ENCODE measurements around the gene FARP1. TPM values are rescaled to one million over a fixed set of nuclear protein-coding genes. Genes with fewer than 3 reads are reported as not detected.

Gene FARP1
- total and polyA plus RNA-seq, 10 of the 15 experiments (the other 5 are each of a cell fraction or from before 2014, with no cell fraction given) = 0.17 to 6.9 (median 0.68) TPM

GRCh38 chr13:98456413-98456845 is 313.5 kb downstream of the FARP1 start:
- in situ Hi-C loops (cut with MboI) = no loop called here

DNA sequence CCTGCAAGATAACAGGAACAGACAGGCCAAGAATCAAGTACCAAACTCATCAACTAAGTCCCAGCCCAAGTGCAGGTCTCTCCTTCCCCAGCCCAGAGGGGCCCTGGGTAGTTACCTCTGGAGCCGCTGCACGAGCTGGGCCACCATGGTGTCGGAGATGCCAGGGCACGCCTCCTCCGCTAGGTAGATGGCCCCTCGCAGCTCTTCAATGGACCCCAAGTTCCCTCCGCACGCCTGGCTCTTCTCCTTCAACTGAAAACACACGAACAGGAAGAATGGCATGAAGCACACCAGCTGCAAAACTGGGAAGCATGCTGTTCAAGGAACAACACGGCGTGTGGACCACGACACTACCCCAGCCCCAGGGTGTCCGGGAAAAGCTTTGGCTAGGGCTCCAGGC is 314.2 kb downstream of the FARP1 start:
- Histone ChIP-seq H3K9ac (ENCODE audit: control insufficient read depth, insufficient read depth, low read length) (no peak overlapping the region), H3K27me3 (replicated peaks in 1 of 2; ENCODE audit: control insufficient read depth in 2 of 2, insufficient read depth in 2 of 2, low read length in 1 of 2) (no peaks in the 10 kb centered on the region), H3K4me2 (ENCODE audit: control insufficient read depth, insufficient read depth) (no peak overlapping the region), H3K36me3 (ENCODE audit: control insufficient read depth in 2 of 2, insufficient read depth in 2 of 2, low read length in 1 of 2) (peaks cover 28 to 37% of the 10 kb centered on the region in 2 experiments), H3K4me1 (ENCODE audit: control insufficient read depth, insufficient read depth, low read length) (no peaks in the 10 kb centered on the region), H3K9me3 (replicated peaks; ENCODE audit: control insufficient read depth, insufficient read depth, low read length) (no peaks in the 10 kb centered on the region), H3K79me2 (ENCODE audit: control insufficient read depth, insufficient read depth, low read length) (no peaks in the 10 kb centered on the region), H2AFZ (ENCODE audit: control insufficient read depth, low read depth, low read length) (no peak overlapping the region), H3K27ac (ENCODE audit: control insufficient read depth, insufficient read depth) (no peak overlapping the region), H4K20me1 (ENCODE audit: control insufficient read depth, insufficient read depth) (no peaks in the 10 kb centered on the region), H3K4me3 (no peak overlapping the region)
- CTCF ChIA-PET = interaction anchor here (0.6 to 2.3 kb wide), 5 partner anchors 10 to 215 kb away, joined by 3 to 8 read pairs (median 3); no protein-coding TSS in a partner anchor
- intact Hi-C loops (cut with micrococcal nuclease; ENCODE audit: unreplicated experiment) = no loop called here
- RAD21 ChIA-PET (ENCODE audit: unreplicated experiment) = interaction anchor here (0.7 to 2.4 kb wide), 3 partner anchors 12 to 69 kb away, joined by 3 to 8 read pairs (median 4); no protein-coding TSS in a partner anchor
- in situ Hi-C loops (cut with MboI) = no loop called here
- DNase-seq (ENCODE audit: low read depth, low spot score) = no peak
- POLR2A ChIA-PET = interaction anchor here (0.6 to 0.7 kb wide), 3 partner anchors 35 to 281 kb away, joined by 3 to 7 read pairs (median 4); no protein-coding TSS in a partner anchor
- ATAC-seq = no peak
- 94% methylated on average over 13 of the region's 13 CpGs for WGBS (ENCODE audit: insufficient coverage, insufficient replicate concordance, low lambda C conversion rate, missing lambda C conversion rate)
- SMC1A ChIA-PET (ENCODE audit: uncharacterized antibody, unreplicated experiment) = interaction anchor here (0.6 kb wide), 1 partner anchor 50 kb away, joined by 3 read pairs; no protein-coding TSS in a partner anchor
- no TSS peak for BruUV-seq (replicated peaks)
- FAIRE-seq = no peak
- no peak for TF ChIP-seq CEBPZ (IDR thresholded peaks at IDR 0.05; ENCODE audit: low read depth, low read length)
- TF ChIP-seq PML (IDR thresholded peaks at IDR 0.05; ENCODE audit: low read length) = no peak
- TF ChIP-seq NR2F1 (conservative IDR thresholded peaks at IDR 0.05) = no peak
- no peak for TF ChIP-seq RFX5 (IDR thresholded peaks at IDR 0.05; ENCODE audit: low read depth, low read length)
- TF ChIP-seq EED (IDR thresholded peaks at IDR 0.05; ENCODE audit: low read depth) = no peak
- TF ChIP-seq NFIC (IDR thresholded peaks at IDR 0.05; ENCODE audit: low read depth, low read length) = no peak
- TF ChIP-seq, protein P1, sequence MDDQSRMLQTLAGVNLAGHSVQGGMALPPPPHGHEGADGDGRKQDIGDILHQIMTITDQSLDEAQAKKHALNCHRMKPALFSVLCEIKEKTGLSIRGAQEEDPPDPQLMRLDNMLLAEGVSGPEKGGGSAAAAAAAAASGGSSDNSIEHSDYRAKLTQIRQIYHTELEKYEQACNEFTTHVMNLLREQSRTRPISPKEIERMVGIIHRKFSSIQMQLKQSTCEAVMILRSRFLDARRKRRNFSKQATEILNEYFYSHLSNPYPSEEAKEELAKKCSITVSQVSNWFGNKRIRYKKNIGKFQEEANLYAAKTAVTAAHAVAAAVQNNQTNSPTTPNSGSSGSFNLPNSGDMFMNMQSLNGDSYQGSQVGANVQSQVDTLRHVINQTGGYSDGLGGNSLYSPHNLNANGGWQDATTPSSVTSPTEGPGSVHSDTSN (IDR thresholded peaks at IDR 0.05; ENCODE audit: insufficient replicate concordance, low read depth, low read length) = no peak

More at GRCh38 chr13:98456413-98456845, 313.5 kb downstream of the FARP1 start:
- intact Hi-C loops (cut with micrococcal nuclease; ENCODE audit: unreplicated experiment) = no loop called here
- RAD21 ChIA-PET (ENCODE audit: unreplicated experiment) = interaction anchor here (0.7 to 2.4 kb wide), 3 partner anchors 11 to 70 kb away, joined by 3 to 8 read pairs (median 4); no protein-coding TSS in a partner anchor
- BruUV-seq (replicated peaks) = no TSS peak
- H3K27ac ChIP-seq (ENCODE audit: control insufficient read depth, insufficient read depth) = no peak overlapping the region
- TF ChIP-seq, protein P2, sequence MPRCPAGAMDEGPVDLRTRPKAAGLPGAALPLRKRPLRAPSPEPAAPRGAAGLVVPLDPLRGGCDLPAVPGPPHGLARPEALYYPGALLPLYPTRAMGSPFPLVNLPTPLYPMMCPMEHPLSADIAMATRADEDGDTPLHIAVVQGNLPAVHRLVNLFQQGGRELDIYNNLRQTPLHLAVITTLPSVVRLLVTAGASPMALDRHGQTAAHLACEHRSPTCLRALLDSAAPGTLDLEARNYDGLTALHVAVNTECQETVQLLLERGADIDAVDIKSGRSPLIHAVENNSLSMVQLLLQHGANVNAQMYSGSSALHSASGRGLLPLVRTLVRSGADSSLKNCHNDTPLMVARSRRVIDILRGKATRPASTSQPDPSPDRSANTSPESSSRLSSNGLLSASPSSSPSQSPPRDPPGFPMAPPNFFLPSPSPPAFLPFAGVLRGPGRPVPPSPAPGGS (IDR thresholded peaks at IDR 0.05; ENCODE audit: borderline replicate concordance, insufficient read depth, low read depth, low read length, poor library complexity, severe bottlenecking) = no peak
- TF ChIP-seq POU2F2 (IDR thresholded peaks at IDR 0.05; ENCODE audit: borderline replicate concordance, low read depth, low read length) (no peak), MAX (IDR thresholded peaks at IDR 0.05; ENCODE audit: low read depth, low read length) (no peak)
- H3K36me3 ChIP-seq (ENCODE audit: control insufficient read depth in 2 of 2, insufficient read depth in 2 of 2, low read length in 1 of 2) = peaks cover 27 to 37% of the 10 kb centered on the region in 2 experiments
- no peaks in the 10 kb centered on the region for H3K9me3 ChIP-seq (replicated peaks; ENCODE audit: control insufficient read depth, insufficient read depth, low read length)
- H4K20me1 ChIP-seq (ENCODE audit: control insufficient read depth, insufficient read depth) = no peaks in the 10 kb centered on the region
- CTCF ChIA-PET = interaction anchor here (0.7 to 2.3 kb wide), 4 partner anchors 9 to 216 kb away, joined by 3 to 8 read pairs (median 4); no protein-coding TSS in a partner anchor
- no peak overlapping the region for H2AFZ ChIP-seq (ENCODE audit: control insufficient read depth, low read depth, low read length)
- WGBS (ENCODE audit: insufficient coverage, insufficient replicate concordance, low lambda C conversion rate, missing lambda C conversion rate) = 89% methylated on average over 6 of the region's 6 CpGs
- DNase-seq (ENCODE audit: low read depth, low spot score) = no peak
- no peaks in the 10 kb centered on the region for H3K79me2 ChIP-seq (ENCODE audit: control insufficient read depth, insufficient read depth, low read length)
- SMC1A ChIA-PET (ENCODE audit: uncharacterized antibody, unreplicated experiment) = no interaction called here
- no peak for FAIRE-seq
- H3K4me2 ChIP-seq (ENCODE audit: control insufficient read depth, insufficient read depth) = no peak overlapping the region
- H3K9ac ChIP-seq (ENCODE audit: control insufficient read depth, insufficient read depth, low read length) = no peak overlapping the region
- no peaks in the 10 kb centered on the region for H3K4me1 ChIP-seq (ENCODE audit: control insufficient read depth, insufficient read depth, low read length)
- no peak overlapping the region for H3K4me3 ChIP-seq
- ATAC-seq = no peak
- POLR2A ChIA-PET = no interaction called here
- no peaks in the 10 kb centered on the region for H3K27me3 ChIP-seq (replicated peaks in 1 of 2; ENCODE audit: control insufficient read depth in 2 of 2, insufficient read depth in 2 of 2, low read length in 1 of 2)
